DOHH2 (cell line): Measurements from ENCODE around the gene PKD2.

ENCODE experiments used
- H3F3A ChIP-seq: fragments of 200-600 bp; sonication (generic), shearing (Covaris generic); 2 replicates; pipeline ENCODE4 v1.6.0; 2016; ENCODE audit warnings: antibody characterized with exemption, mild to moderate bottlenecking; ENCODE audit not compliant: control insufficient read depth, insufficient read depth
- H3K27ac ChIP-seq: fragments of 200-600 bp; sonication (generic); 2 replicates; pipeline ENCODE4 v1.5.1; 2014; ENCODE audit warnings: low read depth, mild to moderate bottlenecking, low read length, moderate library complexity
- H3K27me3 ChIP-seq: fragments of 200-600 bp; sonication (generic); 2 replicates; pipeline ENCODE4 v1.6.1; 2014; ENCODE audit warnings: mild to moderate bottlenecking, low read length, mixed read lengths; ENCODE audit not compliant: control insufficient read depth
- H3K36me3 ChIP-seq: fragments of 200-600 bp; sonication (generic); 2 replicates; pipeline ENCODE4 v1.6.1; 2014; ENCODE audit warnings: mild to moderate bottlenecking, low read length, moderate library complexity, mixed read lengths; ENCODE audit not compliant: control insufficient read depth
- H3K4me1 ChIP-seq: fragments of 200-600 bp; sonication (generic); 2 replicates; pipeline ENCODE4 v1.6.1; 2014; ENCODE audit warnings: mild to moderate bottlenecking, low read length, mixed read lengths; ENCODE audit not compliant: control insufficient read depth
- H3K4me2 ChIP-seq: fragments of 200-600 bp; sonication (generic); 2 replicates; pipeline ENCODE4 v1.6.0; 2014; ENCODE audit warnings: mild to moderate bottlenecking, low read length, moderate library complexity
- H3K4me3 ChIP-seq: fragments of 200-600 bp; sonication (generic); 2 replicates; pipeline ENCODE4 v1.5.1; 2014; ENCODE audit warnings: mild to moderate bottlenecking, low read length, mixed read lengths
- H3K79me2 ChIP-seq: fragments of 200-600 bp; sonication (generic); 2 replicates; pipeline ENCODE4 v1.6.1; 2014; ENCODE audit warnings: mild to moderate bottlenecking, low read length, mixed read lengths; ENCODE audit not compliant: control insufficient read depth
- H3K9me2 ChIP-seq: fragments of 200-600 bp; sonication (generic); replicated peaks from 2 replicates; pipeline ENCODE4 v1.6.1; 2014; ENCODE audit warnings: mild to moderate bottlenecking, low read length, mixed read lengths; ENCODE audit not compliant: control insufficient read depth
- H3K9me3 ChIP-seq: fragments of 200-600 bp; sonication (generic); 2 replicates; pipeline ENCODE4 v1.6.1; 2014; ENCODE audit warnings: antibody characterized with exemption, low read length, mixed read lengths; ENCODE audit not compliant: control insufficient read depth, insufficient read depth
- H4K20me1 ChIP-seq: fragments of 200-600 bp; sonication (generic); 2 replicates; pipeline ENCODE4 v1.6.0; 2014; ENCODE audit warnings: low read depth, mild to moderate bottlenecking, antibody characterized with exemption, low read length, moderate library complexity; ENCODE audit not compliant: control insufficient read depth, insufficient read depth
- EZH2phosphoT487 ChIP-seq: fragments of 200-600 bp; sonication (generic); IDR thresholded peaks from 2 replicates; pipeline ENCODE4 v1.6.1; 2017; ENCODE audit warnings: borderline replicate concordance, mild to moderate bottlenecking, antibody characterized with exemption, low read length, moderate library complexity, mixed read lengths
- TF ChIP-seq, protein P1 (sequence below): fragments of 200-600 bp; sonication (generic); IDR thresholded peaks from one replicate; pipeline ENCODE4 v1.5.1; 2014; ENCODE audit warnings: antibody characterized with exemption, mild to moderate bottlenecking, low read depth, low read length; ENCODE audit not compliant: poor library complexity, severe bottlenecking

PKD2 gene

DNA sequence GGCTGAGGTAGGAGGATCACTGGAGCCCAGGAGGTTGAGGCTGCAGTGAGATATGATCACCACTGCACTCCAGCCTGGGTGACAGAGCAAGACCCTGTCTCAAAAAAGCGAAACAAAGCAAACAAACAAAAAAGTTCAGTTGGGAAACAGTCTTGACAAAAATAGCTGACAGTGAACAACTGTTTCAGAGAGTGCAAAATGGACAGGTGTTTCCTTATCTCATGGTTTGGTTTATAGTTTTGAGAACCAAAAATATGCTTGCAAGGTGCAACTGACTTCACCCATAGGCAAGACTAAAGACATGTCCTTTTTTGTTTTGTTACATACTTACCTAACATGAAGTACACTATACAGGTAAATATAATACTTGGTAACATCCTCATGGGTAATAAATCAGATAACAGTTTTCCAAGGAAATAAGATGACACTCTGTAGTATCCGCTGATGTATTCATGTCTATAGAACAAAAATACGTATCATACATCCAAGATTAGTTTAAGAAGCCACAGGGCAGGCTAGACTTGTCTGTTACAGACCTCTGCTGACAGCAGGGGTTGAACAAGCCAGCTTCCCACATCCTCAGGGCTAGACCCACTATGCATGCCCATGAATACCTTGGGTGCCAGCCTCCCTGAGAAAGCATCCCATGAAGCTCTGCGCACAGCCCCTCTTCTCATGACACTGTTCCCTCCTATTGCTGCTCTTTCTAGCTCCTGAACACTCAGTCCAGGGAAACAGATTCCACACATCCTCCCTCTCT lies 91.7 kb downstream of the PKD2 start:
- H4K20me1 ChIP-seq, result no peaks in the 10 kb centered on the region
- no peaks in the 10 kb centered on the region for H3K9me3 ChIP-seq
- H3F3A ChIP-seq, result no peaks in the 10 kb centered on the region
- H3K27me3 ChIP-seq, result peaks cover 3% of the 10 kb centered on the region; the same call in 1 of the 2 replicates
- TF ChIP-seq, protein P1, sequence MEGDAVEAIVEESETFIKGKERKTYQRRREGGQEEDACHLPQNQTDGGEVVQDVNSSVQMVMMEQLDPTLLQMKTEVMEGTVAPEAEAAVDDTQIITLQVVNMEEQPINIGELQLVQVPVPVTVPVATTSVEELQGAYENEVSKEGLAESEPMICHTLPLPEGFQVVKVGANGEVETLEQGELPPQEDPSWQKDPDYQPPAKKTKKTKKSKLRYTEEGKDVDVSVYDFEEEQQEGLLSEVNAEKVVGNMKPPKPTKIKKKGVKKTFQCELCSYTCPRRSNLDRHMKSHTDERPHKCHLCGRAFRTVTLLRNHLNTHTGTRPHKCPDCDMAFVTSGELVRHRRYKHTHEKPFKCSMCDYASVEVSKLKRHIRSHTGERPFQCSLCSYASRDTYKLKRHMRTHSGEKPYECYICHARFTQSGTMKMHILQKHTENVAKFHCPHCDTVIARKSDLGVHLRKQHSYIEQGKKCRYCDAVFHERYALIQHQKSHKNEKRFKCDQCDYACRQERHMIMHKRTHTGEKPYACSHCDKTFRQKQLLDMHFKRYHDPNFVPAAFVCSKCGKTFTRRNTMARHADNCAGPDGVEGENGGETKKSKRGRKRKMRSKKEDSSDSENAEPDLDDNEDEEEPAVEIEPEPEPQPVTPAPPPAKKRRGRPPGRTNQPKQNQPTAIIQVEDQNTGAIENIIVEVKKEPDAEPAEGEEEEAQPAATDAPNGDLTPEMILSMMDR, result no peak
- TF ChIP-seq EZH2phosphoT487, result no peak
- H3K27ac ChIP-seq, result no peak overlapping the region
- no peaks in the 10 kb centered on the region for H3K36me3 ChIP-seq
- no peaks in the 10 kb centered on the region for H3K9me2 ChIP-seq
- no peaks in the 10 kb centered on the region for H3K79me2 ChIP-seq
- H3K4me2 ChIP-seq, result no peak overlapping the region
- H3K4me1 ChIP-seq, result 0 out of 2 replicates have a peak, but pooled peaks cover 5% of the 10 kb centered on the region
- no peak overlapping the region for H3K4me3 ChIP-seq

DNA sequence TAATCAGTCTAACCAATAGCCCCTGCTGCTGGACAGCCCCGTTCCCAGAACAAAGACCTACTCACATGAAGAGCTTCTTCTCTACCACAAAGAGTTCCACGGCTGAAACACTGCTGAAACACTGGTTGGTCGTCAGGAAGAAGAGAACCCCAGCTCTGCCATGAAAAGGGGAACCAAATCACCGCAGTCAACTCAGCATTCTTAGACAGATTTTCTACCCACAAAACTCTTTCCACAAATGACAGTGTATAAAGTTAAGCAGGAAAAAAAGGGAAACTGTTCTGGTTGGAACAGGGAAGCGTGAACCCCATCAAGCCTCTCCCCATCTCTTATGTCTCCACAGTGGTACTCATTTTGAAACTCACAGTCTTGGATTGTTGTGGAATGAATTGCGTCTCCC lies 93.7 kb downstream of the PKD2 start:
- H3K9me3 ChIP-seq, result no peaks in the 10 kb centered on the region
- peaks cover 3% of the 10 kb centered on the region; the same call in 1 of the 2 replicates for H3K27me3 ChIP-seq
- no peaks in the 10 kb centered on the region for H3F3A ChIP-seq
- TF ChIP-seq, protein P1, result no peak
- no peak for TF ChIP-seq EZH2phosphoT487
- H3K36me3 ChIP-seq, result no peaks in the 10 kb centered on the region
- no peaks in the 10 kb centered on the region for H3K9me2 ChIP-seq
- H3K79me2 ChIP-seq, result no peaks in the 10 kb centered on the region
- no peak overlapping the region for H3K4me3 ChIP-seq
- H4K20me1 ChIP-seq, result no peaks in the 10 kb centered on the region
- H3K27ac ChIP-seq, result no peak overlapping the region
- H3K4me1 ChIP-seq, result 0 out of 2 replicates have a peak, but pooled peaks cover 5% of the 10 kb centered on the region
- no peak overlapping the region for H3K4me2 ChIP-seq

DNA sequence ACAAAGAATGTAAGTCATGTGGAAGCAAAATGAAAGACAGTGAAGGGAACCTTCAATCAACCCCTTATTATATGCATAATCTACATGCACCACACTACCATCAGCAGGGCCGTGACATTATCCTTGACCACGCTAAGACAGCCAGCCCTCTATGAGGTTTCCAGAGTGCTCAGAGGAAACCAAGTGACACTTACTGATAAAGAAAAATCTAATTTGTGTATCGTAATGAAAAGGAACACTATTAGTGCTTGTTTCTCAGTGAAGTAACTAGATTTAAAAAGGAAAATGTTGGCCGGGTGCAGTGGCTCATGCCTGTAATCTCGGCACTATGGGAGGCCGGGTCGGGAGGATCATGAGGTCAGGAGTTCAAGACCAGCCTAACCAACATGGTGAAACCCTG lies 94.6 kb downstream of the PKD2 start:
- no peak overlapping the region for H3K4me3 ChIP-seq
- no peaks in the 10 kb centered on the region for H3K79me2 ChIP-seq
- no peaks in the 10 kb centered on the region for H3K9me2 ChIP-seq
- no peaks in the 10 kb centered on the region for H3K36me3 ChIP-seq
- H3K27ac ChIP-seq, result no peak overlapping the region
- no peaks in the 10 kb centered on the region for H3K9me3 ChIP-seq
- H4K20me1 ChIP-seq, result no peaks in the 10 kb centered on the region
- no peak overlapping the region for H3K4me2 ChIP-seq
- TF ChIP-seq, protein P1, result no peak
- no peak for TF ChIP-seq EZH2phosphoT487
- H3F3A ChIP-seq, result no peaks in the 10 kb centered on the region
- H3K27me3 ChIP-seq, result peaks cover 3% of the 10 kb centered on the region; the same call in 1 of the 2 replicates
- 0 out of 2 replicates have a peak, but pooled peaks cover 5% of the 10 kb centered on the region for H3K4me1 ChIP-seq
